Tibial nerve (tissue), 4 donors: Measurements from ENCODE around the gene SPON1. TPM values are rescaled to one million over a fixed set of nuclear protein-coding genes. Genes with fewer than 3 reads are reported as not detected.

Experiments
- DNase-seq, 2 donors: peaks; one replicate each; pipeline ENCODE4 v3.0.0-alpha.2; 2019; ENCODE audit warnings: low spot score in 2 of 2
- H3K27ac ChIP-seq, 4 donors: fragments of 200-600 bp; sonication (generic) in 3 of 4; one replicate each; pipeline ENCODE4 v1.5.1; 2017 to 2019; ENCODE audit warnings: mild to moderate bottlenecking in 1 of 4
- H3K27me3 ChIP-seq, 2 donors: fragments of 200-600 bp; sonication (generic) in 1 of 2; one replicate each; pipeline versions ENCODE4 v1.5.1 to v1.6.0; 2017 to 2019
- H3K36me3 ChIP-seq, 3 donors: fragments of 200-600 bp; sonication (generic); one replicate each; pipeline ENCODE4 v1.5.1; 2018 to 2019
- H3K4me1 ChIP-seq, 4 donors: fragments of 200-600 bp; sonication (generic) in 3 of 4; one replicate each; pipeline ENCODE4 v1.5.1; 2017 to 2019
- H3K4me3 ChIP-seq, 4 donors: fragments of 200-600 bp; sonication (generic) in 3 of 4; one replicate each; pipeline ENCODE4 v1.5.1; 2017 to 2019; ENCODE audit warnings: mild to moderate bottlenecking in 1 of 4, moderate library complexity in 1 of 4
- H3K9me3 ChIP-seq, 4 donors: fragments of 200-600 bp; sonication (generic) in 3 of 4; one replicate each; pipeline ENCODE4 v1.5.1; 2017 to 2019
- EP300 ChIP-seq, 2 donors: sonication (generic); formaldehyde crosslinking; IDR thresholded peaks; one replicate each; pipeline ENCODE4 v1.6.1; 2017; ENCODE audit warnings: antibody characterized with exemption in 2 of 2, mild to moderate bottlenecking in 1 of 2
- POLR2A ChIP-seq, 2 donors: fragments of 450-650 bp; IDR thresholded peaks; one replicate each; pipeline ENCODE4 v1.6.1; 2017; ENCODE audit warnings: antibody characterized with exemption in 2 of 2, mild to moderate bottlenecking in 2 of 2, moderate library complexity in 2 of 2
- WGBS, 2 donors: methylation state at CpG; one replicate each; pipeline ENCODE4 v1.1.5; 2018; 5-methylcytosine and 5-hydroxymethylcytosine counted together
- total RNA-seq, 4 donors: library from RNA; depleted of rRNA; stranded (reverse); fragments of >200 nt; gene quantifications; one replicate each; pipeline ENCODE4 v1.1.0, GENCODE V29; 2016
- TF ChIP-seq, protein P1 (sequence below), 5 experiments: fragments of 200-600 bp in 3 of 5; fragments of 450-650 bp in 2 of 5; sonication (generic) in 3 of 5; IDR thresholded peaks; one replicate each; pipeline ENCODE4 v1.5.1; 2016 to 2019; ENCODE audit warnings: antibody characterized with exemption in 5 of 5, mild to moderate bottlenecking in 3 of 5, moderate library complexity in 2 of 5

The SPON1 gene
- total RNA-seq, 4 donors from 2014 or later, result 13.5 to 33.9 (median 30.2) TPM

DNA sequence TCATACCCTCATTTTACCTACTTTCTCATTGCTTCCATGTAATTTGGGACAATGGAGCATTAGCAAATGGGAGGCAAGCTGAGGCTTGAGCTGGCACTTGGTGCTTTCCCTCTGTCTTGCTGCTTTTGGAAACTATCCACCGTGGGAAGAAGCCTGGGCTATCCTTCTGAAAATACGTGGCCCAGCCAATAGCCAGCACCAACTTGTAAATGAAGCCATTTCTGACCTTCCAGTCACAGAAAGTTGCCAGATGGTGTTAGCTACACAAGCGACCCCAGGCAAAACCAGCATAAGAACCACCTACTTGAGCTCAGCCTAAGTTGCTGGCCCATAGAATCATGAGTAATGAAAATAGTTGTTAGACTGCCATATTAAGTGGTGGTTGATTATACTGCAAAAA, 18.5 kb upstream of the SPON1 start:
- peaks cover 0 to 6% (median 0%) of the 10 kb centered on the region in 4 donors for H3K9me3 ChIP-seq
- H3K27me3 ChIP-seq, result no peaks in the 10 kb centered on the region
- no peak overlapping the region for H3K4me3 ChIP-seq
- no peaks in the 10 kb centered on the region for H3K36me3 ChIP-seq
- no peak for TF ChIP-seq POLR2A (IDR thresholded peaks at IDR 0.05)
- no peak for TF ChIP-seq EP300 (IDR thresholded peaks at IDR 0.05)
- TF ChIP-seq, protein P1, sequence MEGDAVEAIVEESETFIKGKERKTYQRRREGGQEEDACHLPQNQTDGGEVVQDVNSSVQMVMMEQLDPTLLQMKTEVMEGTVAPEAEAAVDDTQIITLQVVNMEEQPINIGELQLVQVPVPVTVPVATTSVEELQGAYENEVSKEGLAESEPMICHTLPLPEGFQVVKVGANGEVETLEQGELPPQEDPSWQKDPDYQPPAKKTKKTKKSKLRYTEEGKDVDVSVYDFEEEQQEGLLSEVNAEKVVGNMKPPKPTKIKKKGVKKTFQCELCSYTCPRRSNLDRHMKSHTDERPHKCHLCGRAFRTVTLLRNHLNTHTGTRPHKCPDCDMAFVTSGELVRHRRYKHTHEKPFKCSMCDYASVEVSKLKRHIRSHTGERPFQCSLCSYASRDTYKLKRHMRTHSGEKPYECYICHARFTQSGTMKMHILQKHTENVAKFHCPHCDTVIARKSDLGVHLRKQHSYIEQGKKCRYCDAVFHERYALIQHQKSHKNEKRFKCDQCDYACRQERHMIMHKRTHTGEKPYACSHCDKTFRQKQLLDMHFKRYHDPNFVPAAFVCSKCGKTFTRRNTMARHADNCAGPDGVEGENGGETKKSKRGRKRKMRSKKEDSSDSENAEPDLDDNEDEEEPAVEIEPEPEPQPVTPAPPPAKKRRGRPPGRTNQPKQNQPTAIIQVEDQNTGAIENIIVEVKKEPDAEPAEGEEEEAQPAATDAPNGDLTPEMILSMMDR (IDR thresholded peaks at IDR 0.05), result no peak
- no peaks in the 10 kb centered on the region for H3K4me1 ChIP-seq
- H3K27ac ChIP-seq, result no peak overlapping the region
- 78 to 85% methylated on average over 3 of the region's 3 CpGs for WGBS, 2 donors
- DNase-seq, result no peak

DNA sequence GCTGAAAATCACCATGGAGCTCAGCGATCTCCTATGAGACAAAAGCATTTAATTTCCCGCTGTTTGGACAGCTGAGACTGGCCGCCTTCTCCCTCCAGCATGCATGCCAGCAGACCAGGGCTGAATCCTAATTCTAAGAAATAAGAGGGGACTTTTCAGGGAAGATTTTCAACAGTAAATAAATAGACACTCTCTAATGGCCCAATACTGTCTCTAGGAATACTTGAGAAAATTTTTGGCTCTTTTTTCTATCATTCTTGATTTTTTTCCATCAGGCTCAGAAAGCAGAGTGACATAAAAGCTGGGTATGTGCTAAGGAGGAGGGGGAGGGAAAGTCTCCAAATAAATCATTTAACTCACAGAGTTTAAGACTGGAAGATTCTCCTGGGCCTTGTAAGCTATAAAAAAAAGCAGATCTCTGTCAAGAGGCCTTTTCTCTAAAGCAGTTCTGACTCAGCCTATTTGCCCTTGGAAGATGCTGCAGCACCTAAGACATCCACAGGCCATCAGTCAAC, 17.6 kb upstream of the SPON1 start:
- WGBS, 2 donors, result 37 to 39% methylated on average over 3 of the region's 3 CpGs
- DNase-seq, result no peak
- no peak overlapping the region for H3K27ac ChIP-seq
- H3K9me3 ChIP-seq, result no peaks in the 10 kb centered on the region
- no peaks in the 10 kb centered on the region for H3K27me3 ChIP-seq
- H3K36me3 ChIP-seq, result no peaks in the 10 kb centered on the region
- TF ChIP-seq POLR2A (IDR thresholded peaks at IDR 0.05) (no peak), EP300 (IDR thresholded peaks at IDR 0.05) (no peak)
- TF ChIP-seq, protein P1 (IDR thresholded peaks at IDR 0.05), result no peak
- no peak overlapping the region for H3K4me3 ChIP-seq
- H3K4me1 ChIP-seq, result no peaks in the 10 kb centered on the region

DNA sequence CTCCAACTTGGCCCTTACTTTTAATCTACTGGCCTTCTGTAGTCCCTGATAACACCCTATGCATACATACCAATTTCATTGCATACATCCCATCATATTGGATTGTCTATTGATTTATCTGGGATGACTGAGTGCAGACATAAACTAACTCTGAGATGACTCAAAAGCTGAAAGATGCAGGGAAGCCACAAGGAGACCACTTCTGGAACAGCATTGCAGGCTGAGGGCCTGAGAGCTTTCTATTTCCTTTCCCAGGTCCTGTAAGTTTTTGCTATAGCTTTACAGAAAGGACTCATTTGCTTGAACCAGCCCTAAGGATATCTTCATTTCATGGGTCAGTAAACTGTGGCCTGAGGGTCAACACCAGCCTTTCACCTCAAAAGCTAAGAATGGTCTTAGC, 15.1 kb upstream of the SPON1 start:
- no peaks in the 10 kb centered on the region for H3K4me1 ChIP-seq
- TF ChIP-seq EP300 (IDR thresholded peaks at IDR 0.05) (no peak), POLR2A (IDR thresholded peaks at IDR 0.05) (no peak)
- TF ChIP-seq, protein P1 (IDR thresholded peaks at IDR 0.05), result no peak

GRCh38 chr11:13949876-13950275, 12.6 kb upstream of the SPON1 start:
- no peaks in the 10 kb centered on the region for H3K9me3 ChIP-seq
- TF ChIP-seq, protein P1 (IDR thresholded peaks at IDR 0.05), result no peak
- TF ChIP-seq POLR2A (IDR thresholded peaks at IDR 0.05), result no peak
- no peak for TF ChIP-seq EP300 (IDR thresholded peaks at IDR 0.05)
- WGBS, 2 donors, result 68 to 70% methylated on average over 2 of the region's 2 CpGs
- no peak overlapping the region for H3K4me3 ChIP-seq
- H3K27ac ChIP-seq, result no peak overlapping the region
- no peaks in the 10 kb centered on the region for H3K27me3 ChIP-seq
- no peak for DNase-seq
- H3K36me3 ChIP-seq, result no peaks in the 10 kb centered on the region
- no peaks in the 10 kb centered on the region for H3K4me1 ChIP-seq

More for the DNA sequence above, 15.1 kb upstream of the SPON1 start:
- Histone ChIP-seq H3K27ac (no peak overlapping the region), H3K4me3 (no peak overlapping the region), H3K36me3 (no peaks in the 10 kb centered on the region), H3K9me3 (no peaks in the 10 kb centered on the region), H3K27me3 (no peaks in the 10 kb centered on the region)
- no peak for DNase-seq

GRCh38 chr11:13952221-13952620, 10.3 kb upstream of the SPON1 start:
- no peak for DNase-seq
- Histone ChIP-seq H3K9me3 (no peaks in the 10 kb centered on the region), H3K36me3 (no peaks in the 10 kb centered on the region), H3K27me3 (peaks cover 0 to 16% of the 10 kb centered on the region in 2 donors), H3K27ac (no peak overlapping the region), H3K4me3 (no peak overlapping the region), H3K4me1 (no peaks in the 10 kb centered on the region)
- TF ChIP-seq EP300 (IDR thresholded peaks at IDR 0.05) (no peak), POLR2A (IDR thresholded peaks at IDR 0.05) (no peak)
- TF ChIP-seq, protein P1 (IDR thresholded peaks at IDR 0.05), result no peak
- 89 to 92% methylated on average over 1 of the region's 1 CpG for WGBS, 2 donors
